Anterior cingulate cortex (tissue), 58 donors: ENCODE data around the gene GPHA2.

Experiments
- DNase-seq, 58 donors: peaks; one replicate each; lab custom pipeline; 2025; lab: John Stamatoyannopoulos, UW

GPHA2 gene

GRCh38 chr11:64913171-64913727, 22.4 kb downstream of the GPHA2 start:
- no peak for DNase-seq

GRCh38 chr11:64911689-64912088, 24.0 kb downstream of the GPHA2 start:
- DNase-seq: no peak

- no peak for DNase-seq
Observed at GRCh38 chr11:64911142-64911541, 24.6 kb downstream of the GPHA2 start.

- DNase-seq: no peak
Observed at GRCh38 chr11:64910451-64911093, 25.1 kb downstream of the GPHA2 start.

GRCh38 chr11:64909653-64910343, 25.9 kb downstream of the GPHA2 start:
- DNase-seq: no peak

- no peak for DNase-seq
Observed at GRCh38 chr11:64908766-64909165, 26.9 kb downstream of the GPHA2 start.

- DNase-seq: no peak
Observed at GRCh38 chr11:64906314-64906635, 29.4 kb downstream of the GPHA2 start.

GRCh38 chr11:64905516-64906313, 30.0 kb downstream of the GPHA2 start:
- DNase-seq: no peak

GRCh38 chr11:64903291-64903833, 32.3 kb downstream of the GPHA2 start:
- no peak for DNase-seq

- no peak for DNase-seq
Observed at GRCh38 chr11:64902102-64902900, 33.4 kb downstream of the GPHA2 start.

- DNase-seq: no peak
Observed at GRCh38 chr11:64900774-64901173, 34.9 kb downstream of the GPHA2 start.

- no peak for DNase-seq
Observed at GRCh38 chr11:64900263-64900678, 35.4 kb downstream of the GPHA2 start.

- DNase-seq: no peak
Observed at GRCh38 chr11:64898541-64898940, 37.2 kb downstream of the GPHA2 start.

- no peak for DNase-seq
Observed at GRCh38 chr11:64898076-64898445, 37.6 kb downstream of the GPHA2 start.

- no peak for DNase-seq
Observed at GRCh38 chr11:64897381-64898075, 38.2 kb downstream of the GPHA2 start.

- DNase-seq: no peak
Observed at GRCh38 chr11:64896448-64897022, 39.2 kb downstream of the GPHA2 start.

- DNase-seq: no peak
Observed at GRCh38 chr11:64894812-64895452, 40.8 kb downstream of the GPHA2 start.

- peak in 48 of 58 donors; percentile 2 to 77 (median 44) for DNase-seq
Observed at GRCh38 chr11:64894070-64894811, 41.5 kb downstream of the GPHA2 start.
